Bone marrow (tissue), 2 donors: ENCODE measurements around the gene PAX3.

ENCODE experiments used
- DNase-seq, 2 donors: peaks; one replicate each; lab custom pipeline; 2025; lab: John Stamatoyannopoulos, UW

PAX3 gene

DNA sequence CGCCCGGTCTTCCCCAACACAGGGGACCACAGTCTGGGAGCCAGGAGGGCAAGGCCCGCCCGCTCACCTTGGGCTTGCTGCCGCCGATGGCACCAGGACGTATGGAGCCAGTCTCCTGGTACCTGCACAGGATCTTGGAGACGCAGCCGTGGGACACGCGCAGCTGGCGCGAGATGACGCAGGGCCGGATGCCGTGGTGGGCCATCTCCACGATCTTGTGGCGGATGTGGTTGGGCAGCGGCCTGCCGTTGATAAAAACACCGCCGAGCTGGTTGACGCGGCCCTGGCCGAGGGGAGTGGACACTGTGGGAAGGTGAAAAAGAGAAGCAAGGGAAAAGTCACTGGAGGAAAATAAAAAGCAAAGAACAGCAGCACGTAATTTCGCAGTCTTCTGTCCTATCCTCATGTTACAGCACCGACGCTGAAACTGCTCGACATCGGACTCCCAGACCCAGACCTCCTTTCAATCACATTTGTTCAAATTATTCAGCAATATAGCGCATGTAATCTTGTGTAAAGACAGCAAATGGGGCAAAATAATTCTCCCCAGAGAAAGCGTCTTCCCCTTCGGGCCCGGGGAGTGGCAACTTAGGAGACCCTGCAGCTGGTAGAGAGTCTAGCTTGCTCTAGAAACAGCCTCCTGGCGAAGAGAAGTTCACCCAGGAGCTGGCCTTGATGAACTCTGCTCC is 1.7 kb downstream of the PAX3 start:
- no peak for DNase-seq

DNA sequence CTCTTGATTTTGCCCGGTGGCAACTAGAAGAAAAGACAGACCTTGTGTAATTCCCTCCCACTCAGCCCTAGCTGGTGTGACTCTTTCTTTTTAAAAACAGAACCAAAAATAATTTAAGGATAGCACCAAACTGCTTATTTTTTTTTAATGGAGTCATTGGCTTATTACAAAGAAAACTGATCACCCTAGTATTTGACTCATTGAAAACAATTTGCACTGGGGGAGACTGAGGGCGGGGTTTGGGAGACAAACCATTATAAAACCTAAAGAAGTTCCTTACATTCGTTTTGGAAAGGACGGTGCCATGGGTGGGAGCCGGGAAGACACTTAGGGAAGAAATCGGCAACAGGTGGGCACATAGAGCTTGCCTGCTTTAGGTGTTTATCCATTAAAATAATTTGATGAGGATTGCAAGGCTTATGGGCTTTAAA is 2.5 kb downstream of the PAX3 start:
- DNase-seq = no peak

DNA sequence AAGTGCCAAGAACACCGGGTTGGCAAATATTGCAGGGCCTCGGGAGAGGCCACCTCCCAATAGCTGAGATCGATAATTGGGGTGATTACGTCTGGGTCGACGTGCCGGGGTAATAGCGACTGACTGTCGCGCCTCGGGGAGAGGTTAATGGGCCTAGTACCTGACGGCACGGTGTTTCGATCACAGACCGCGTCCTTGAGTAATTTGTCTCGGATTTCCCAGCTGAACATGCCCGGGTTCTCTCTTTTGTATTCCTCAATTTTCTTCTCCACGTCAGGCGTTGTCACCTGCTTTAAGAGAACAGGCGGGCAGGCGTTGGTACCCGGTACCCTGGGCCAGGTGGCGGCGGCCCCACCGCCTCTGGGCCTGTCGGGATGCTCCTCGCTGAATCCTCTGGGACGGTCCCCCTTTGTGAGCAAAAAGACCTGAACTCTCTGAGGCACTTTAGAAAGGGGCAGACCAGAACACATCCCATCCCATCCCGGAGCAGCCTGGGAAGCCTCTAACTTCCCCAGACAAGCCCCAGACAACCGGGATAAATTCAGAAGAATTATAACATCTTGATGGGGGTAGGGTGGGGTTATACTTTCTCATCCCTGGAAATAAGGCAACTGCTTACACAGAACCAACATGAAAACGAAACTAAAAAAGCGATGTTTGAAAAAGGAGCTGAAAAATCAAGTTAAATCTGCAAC is 3.3 kb downstream of the PAX3 start:
- no peak for DNase-seq

DNA sequence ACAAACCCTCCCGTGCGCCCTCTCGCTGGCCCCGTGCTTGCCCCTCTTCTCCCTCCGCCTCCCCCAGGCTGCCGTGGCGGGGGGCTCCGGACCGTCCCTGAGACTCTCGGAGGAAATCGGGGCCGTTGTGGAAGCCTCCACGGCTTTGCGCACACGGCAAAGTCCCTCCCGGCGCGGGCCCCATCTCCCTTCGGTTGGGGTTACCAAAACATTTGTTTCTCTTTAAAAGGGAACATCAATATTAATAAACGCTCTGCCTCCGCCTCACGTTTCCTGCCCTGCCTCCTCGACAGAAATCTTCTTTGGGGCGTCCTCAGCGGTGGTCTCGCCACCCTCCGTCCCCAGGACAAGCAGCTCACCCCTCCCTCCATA is 3.8 kb downstream of the PAX3 start:
- no peak for DNase-seq

DNA sequence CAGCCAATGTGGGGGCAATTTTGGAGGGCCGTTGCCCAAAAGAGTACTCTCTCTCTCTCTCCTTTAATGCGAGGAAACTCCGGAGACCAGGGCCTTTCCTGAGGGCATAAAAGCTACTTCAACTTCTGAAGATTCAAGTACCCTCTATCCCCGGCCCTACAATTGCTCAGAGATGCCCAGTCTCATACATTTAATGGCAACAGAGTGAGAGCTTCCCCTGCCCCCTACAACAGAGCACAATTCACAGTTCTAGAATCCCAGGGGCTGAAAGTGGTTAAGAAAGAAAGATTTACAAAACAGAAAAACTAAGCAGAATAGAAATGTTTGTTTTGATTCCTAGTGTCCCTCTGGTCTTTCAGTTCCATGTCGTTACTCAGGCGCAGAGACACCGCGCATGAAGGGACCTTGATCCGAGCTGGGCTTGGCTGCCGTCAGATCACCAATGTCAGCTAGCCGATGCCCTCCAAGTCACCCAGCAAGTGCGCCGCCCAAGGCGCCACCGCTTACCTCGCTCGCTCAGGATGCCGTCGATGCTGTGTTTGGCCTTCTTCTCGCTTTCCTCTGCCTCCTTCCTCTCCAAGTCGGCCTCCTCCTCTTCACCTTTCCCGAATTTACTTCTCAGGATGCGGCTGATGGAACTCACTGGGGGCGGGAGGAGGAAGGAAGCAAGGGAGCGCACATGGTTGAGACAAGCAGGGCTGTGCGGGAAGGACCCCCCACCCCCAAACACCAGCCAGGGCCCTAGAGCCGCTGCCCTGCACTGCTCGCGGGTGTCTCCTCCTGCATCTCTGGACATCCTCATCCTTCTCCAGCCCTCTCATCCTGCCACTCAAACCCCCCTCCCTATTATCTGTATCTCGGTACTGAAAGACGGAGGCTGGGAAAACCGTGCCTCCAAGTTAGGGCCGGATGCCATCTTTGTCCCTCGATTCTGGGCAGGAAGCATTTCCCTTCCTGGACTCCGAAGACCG is 4.9 kb downstream of the PAX3 start:
- DNase-seq = no peak

DNA sequence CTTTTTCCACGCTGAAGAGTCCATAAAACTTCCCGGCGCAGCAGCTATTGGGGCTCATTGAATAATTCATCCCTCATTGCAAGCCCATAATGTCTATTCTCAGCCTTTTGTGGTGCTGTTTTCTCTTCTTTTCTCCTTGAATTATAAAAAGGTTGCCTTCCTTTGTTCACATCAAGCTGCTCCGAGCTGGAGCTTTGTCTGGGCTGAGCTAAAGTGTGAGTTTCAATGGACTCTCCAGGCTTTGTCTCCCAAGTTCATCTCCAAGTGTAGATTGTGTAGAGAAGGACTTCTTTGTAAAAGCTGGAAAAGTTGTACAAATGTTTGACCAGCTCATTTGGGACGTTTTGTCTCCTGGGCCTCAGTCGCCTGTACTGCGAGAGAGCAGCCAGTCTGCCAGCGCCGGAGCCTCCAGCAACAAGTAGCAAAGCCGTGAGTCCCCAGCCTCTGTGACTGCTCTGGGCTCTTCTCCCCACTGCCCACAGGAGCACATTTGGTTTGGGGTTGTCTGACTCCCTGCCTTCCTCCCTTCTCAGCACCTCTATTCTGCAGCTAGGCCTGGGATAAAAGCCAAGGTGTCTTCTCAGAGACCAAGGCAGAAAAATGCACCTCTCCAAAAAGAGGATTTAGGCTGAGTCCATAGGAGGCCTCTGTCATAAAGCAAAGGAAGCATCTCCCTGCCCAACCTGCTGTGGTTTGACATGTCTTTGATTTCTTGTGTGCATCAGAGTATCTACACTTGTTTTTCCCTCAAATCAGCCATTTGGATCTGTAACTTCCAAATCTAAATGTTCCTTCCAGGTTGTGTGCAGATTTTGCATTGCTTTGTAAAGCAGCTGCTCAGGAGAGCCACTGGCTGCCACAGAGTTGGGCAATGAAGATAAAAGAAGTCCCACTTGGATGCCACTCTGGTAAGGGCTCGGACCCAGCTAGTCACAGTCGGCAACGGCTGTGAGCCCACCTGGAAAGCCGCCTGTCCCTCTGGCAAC is 6.4 kb downstream of the PAX3 start:
- no peak for DNase-seq

DNA sequence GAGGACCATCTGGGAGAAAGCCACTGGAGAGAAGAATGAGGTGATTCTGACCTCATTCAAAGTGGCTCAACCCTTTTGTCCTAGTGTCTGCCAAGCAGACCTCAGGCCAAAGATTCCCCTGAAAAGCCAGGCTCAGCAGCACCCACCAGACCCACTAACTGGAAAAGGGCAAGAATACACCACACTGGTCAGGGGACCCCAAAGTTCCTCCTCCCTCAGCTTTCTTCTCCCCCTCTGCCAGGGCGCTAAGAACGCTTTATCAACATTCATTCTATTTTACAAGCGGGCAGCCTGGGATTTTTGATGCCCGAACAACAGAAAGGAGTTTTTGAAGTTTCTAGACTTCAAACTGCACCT is 7.3 kb downstream of the PAX3 start:
- DNase-seq = no peak

DNA sequence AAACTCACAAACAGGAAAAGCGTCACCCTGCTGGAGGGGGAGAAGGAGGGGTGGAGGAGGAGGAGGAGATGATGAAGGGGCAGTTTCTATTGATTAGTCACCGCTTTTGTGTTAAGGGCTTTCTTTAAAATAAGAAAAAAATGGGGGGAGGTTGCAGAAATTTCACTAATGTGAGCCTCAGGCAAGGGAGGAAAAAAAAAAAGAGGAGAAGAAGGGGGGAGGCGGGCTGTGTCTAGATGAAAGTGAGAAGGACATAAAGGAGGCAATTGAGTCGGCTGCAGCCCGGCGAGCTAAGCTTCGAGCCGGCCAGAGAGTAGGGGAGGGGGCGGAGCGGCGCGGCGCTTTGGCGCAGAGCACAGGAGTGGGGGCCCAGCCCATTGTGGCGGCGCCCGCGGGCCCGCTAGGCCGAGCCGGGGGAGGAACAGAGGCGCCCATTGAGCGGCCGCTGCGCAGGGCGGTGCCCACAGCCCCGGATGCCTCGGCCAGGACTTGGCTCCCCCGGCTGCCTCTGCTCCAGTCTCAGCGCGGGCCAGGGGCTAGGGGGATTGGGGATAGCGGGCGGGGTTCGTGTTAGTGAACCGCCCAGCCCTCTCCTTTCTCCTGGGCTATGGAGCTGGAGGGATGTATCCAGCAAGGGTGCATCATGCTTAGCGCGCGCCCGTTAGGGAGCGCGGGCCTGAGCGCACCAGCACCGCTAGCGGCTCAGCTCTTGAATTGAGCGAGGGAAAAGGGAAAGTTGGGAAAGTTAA is 7.9 kb downstream of the PAX3 start:
- DNase-seq = no peak

DNA sequence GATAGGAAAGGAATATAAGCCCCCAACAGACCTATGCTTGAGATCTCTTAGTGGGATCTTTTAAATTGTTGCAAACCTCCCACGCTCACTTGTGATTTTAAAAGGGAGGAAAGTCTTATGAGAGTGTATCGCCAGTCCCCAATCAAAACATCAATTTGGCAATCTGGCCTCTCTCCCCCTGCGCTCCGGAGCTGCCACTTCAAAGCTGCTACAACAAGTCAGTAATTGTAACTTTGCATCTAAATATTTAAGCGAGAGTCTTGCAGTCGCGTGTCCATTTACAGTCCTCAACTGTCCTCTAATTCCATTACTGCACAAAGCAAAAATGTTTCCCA is 8.4 kb downstream of the PAX3 start:
- no peak for DNase-seq

DNA sequence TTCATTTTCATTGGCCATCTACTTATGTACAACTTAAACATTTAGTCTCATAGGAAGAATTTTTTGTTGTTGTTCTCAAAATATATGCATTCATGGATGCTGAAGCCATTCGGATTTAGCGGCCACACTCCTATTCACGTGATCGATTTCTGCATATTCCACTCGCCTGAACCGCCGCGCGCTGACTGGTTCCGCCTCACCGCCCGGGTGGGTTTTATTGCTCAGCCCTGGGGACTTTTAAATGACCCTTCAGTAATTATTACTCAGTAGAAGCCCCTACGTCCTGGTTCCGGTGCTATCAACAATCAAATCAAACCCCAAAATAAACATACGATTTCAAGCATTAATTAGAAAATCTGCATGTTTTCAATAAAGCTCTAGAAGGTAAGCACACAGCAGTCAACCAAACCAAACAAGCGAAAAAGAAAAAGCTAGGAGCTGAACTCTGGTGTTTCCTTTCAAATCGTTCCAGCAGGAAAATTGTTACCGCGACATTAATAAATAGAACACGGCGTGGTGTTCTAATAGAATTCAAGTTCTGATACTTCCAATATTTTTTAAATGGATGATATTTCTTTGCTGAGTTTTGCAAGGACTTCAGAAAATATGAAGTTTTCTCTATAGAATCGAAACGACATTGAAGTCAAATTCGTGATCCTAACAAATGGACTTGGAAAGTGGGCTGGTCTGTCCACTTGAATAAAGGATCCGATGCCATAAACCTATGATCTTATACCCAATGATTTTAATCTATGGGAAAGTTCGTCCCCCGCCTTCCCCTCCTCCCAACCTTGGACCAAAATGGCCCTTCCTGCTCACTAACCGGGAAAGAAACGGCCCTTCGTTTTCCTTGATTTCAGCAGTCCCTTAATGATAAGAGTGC is 9.3 kb downstream of the PAX3 start:
- no peak for DNase-seq

DNA sequence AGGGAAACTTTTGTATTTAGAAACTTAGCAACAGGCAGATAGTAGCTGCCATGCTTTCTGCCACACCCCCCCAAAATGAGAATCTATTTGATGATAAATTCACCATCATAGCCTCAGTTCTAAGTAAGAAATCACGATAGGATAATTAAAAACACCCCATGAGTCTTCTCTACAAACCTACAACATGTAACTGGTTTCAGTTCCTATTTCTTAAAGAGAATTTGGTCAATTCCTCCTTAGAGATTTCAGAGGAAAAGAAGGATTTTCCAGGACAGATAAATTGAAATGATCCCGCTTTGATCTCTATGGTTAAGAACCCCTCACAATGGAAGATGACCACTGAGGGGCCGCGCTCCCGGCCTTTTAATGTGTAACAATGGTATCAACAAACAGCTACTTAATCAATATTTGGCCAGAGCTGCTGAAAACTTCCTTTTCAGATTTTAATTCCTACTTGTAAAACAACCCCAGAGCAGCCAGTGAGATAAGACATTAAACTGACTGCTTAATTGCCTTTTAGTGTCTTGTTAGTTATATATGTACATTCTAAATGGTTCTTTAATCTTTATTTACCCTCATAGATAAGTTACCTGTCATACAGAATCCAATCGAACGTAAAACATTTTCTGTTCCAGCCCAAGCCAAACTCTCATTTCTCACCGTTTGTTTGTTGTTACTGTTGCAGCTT is 10.1 kb downstream of the PAX3 start:
- DNase-seq = no peak

DNA sequence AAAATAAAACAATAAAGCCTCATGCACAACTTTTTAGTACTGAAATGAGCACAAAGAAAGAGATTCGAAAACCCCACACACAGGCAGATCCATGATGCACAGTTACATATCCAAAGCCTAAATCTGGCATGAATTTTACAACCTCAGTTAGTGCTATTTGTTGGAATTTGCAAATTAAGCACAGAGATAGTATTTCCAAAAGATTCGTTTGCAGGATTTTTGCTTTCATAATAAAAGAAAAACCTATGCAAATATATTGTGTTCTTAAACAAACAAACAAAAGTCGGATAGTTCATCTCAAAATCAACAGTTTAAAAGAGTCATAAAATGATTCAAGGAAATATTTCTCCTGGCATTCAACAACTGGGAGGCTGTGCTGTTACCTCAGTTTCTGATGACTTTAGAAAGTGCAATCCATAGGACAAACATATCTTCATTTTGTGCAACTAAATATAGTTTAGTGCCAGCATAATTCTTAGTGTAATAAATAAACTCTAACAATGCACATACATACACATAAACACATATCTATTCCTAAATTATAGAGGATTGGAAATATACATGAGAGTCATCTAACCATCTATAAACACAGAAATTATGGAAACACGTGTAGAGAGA is 10.8 kb downstream of the PAX3 start:
- no peak for DNase-seq

DNA sequence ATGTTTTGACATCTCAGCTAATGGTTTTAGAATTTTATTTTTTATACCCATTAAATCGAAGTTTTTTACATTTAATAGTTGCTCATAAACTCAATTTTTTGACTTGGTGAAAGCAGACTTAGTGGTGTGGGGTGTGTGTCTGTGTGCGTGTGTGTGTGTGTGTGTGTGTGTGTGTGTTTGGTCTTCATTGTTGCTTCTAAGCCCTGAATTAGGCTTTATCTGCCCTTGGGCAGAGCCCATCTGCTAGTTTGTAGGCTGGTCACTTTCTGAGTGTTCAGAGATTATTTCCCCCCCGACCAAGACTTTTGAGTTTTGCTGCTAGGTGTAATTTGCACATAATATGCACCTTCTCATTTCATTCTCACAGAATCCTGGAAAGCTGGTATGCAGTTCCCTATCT is 14.3 kb downstream of the PAX3 start:
- DNase-seq = no peak

DNA sequence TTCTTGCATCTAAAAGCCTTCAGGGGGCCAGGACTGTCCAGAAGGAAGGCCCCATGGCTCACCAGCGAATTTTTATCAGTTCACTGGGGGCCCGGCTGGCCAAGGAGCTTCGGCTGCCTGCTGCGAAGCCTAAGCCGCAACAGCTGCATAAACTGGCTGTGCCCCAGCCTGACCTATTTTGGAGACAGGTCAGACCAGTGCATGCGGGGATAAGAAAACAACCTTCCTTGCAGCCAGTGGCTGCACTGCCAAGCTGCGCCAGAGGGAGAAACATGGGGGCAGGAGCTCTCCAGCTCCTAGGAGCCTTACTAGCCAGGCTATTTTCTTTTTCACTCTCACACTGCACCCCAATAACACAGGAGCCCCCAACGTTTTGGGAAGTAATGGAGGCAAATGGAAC is 15.2 kb downstream of the PAX3 start:
- DNase-seq = no peak

DNA sequence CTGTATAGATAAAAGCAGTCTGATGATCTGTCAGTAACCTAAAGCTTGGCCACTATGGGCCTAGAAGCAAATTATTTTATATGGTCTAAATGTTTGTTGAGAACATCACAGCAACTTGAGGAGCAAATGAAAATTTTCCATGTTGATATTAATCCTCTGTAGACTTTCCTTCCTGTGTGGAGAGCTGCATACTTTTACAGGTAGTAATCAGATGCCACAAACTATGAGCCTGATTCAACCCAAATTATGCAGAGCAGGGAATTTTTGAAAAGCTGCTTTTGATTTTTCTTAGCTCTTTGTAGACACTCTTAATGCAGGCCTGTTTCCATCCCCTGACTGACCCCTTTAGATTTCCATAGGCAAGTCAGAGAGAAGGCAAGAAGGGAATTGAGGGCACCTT is 17.3 kb downstream of the PAX3 start:
- DNase-seq = no peak

DNA sequence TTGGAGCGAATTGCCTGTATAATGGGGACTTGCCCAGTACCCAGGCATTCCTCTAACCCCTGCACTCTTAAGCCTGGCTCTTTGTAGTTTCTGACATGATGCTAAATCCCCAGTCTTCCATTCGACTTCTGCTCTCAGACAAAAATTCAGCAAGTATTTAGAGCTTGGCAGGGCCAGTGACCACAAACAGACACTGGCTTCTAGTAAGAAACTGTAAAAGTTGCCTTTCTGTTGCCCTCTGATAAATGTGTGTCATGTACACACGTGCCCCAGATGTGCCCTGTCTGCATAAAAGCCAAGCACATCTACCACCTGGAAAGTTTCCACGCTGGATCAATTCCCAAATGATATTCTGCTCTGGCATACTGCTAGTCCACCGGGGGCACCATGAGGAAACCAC is 18.0 kb downstream of the PAX3 start:
- DNase-seq = no peak

DNA sequence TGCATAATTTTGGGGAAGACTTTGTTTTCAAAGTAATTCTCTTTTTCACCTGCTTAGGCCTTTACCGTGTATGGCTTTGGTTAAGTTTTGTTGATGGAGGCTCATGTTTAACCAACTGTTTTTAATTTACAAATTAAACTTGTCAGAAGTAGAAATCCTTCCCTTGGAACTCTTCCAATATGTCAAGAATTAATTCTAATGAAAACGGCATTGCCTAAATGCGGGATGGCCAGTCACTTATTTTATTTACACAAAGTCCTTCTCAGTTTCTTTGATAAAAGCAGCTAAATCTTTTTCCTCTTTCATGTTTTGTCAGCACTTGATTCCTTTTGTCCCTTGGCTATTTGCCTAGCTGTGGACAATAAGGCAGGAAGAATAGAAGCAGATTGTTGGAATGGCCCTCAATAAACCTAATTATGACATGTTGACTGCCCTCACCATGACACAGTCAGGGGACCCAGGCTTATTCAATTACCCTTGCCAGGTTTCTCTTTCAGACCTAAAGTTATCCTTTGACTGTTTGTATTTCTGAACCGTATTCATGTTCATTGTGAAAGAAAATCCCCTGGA is 26.3 kb downstream of the PAX3 start:
- DNase-seq = no peak

DNA sequence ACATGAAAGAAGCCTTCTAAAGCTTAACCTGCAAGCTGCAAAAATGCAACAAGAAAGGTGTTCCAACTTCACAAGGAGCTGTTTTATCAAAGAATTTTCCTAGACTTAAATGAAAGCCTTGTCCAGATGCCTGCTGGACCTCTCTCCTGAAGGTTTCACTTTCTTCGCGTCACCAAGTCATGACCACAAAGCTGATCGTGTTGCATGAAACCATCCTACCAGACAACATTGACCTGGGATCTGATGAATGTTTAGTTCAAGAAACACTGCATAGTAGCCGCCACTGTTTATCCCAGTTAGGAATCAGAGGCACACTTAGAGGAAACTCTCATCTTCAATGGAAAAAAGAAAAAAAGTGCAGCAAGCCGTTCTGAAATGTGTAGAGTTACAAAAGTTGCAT is 26.9 kb downstream of the PAX3 start:
- no peak for DNase-seq

DNA sequence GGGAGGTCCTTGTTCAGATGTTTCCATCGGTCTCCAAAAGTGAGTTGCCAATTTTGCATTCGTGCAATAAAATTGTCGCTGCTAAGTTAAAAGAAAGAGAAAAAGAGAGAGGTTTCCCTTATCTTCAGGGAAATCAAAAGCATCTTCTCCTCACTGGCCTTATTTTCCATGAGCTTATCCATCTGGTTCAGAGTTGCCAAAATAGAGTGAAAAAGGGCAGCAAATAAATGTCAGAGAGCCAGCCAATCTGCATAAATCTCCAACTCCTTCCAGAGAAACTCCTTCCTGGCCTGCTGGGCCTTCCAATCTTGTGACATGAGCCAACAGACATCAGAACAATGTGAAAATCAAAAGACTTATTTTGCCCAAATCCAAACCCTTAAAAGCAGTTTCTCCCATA is 28.4 kb downstream of the PAX3 start:
- no peak for DNase-seq
